ENCODE results near the gene EED. TPM values are rescaled to one million over a fixed set of nuclear protein-coding genes. Genes with fewer than 3 reads are reported as not detected.
"Not testable (repeated sequence)": the region's sequence is repeated elsewhere in the genome, so short reads cannot be mapped to it uniquely, and the experiment has no call there.

The EED gene
- total RNA-seq, 1 experiment from 2014 or later, result 22.9 TPM

DNA sequence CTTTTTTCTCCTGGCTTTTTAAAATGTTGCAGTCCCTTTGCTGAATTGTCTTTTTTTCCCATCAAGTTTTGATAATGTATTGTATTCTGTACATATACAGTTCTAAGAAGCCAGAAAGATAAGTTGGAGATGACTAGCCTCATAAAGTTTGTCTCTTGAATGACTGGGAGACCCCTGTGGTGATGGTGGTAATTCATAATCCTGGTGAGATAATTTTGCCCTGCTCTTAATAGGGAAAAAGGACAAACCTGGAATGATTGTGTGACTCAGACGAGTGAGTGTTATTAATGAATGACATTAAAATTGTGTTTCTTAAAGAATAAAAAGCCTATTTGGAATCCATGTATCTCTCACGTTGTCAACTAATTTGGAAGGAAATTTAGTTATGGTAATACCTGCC is 58.7 kb downstream of the EED start:
- Mint-ChIP-seq H3K9me3 (ENCODE audit: unreplicated experiment) (no peaks in the 10 kb centered on the region), H3K36me3 (ENCODE audit: insufficient read depth, unreplicated experiment) (peaks cover 7% of the 10 kb centered on the region), H3K4me3 (ENCODE audit: unreplicated experiment) (peak overlapping the region; percentile 99), H3K27me3 (ENCODE audit: insufficient read depth, unreplicated experiment) (no peaks in the 10 kb centered on the region), H3K27ac (ENCODE audit: low read depth, unreplicated experiment) (peak overlapping the region; percentile 98), H3K4me1 (ENCODE audit: insufficient read depth, unreplicated experiment) (peaks cover 12% of the 10 kb centered on the region)
- POLR2A ChIA-PET, result interaction anchor here (0.7 to 1.7 kb wide), 7 partner anchors 13 to 656 kb away, joined by 3 to 7 read pairs (median 4); partner anchors contain the start of genes CCDC83 and TMEM126A
- CTCF ChIA-PET, result interaction anchor here (0.7 to 1.0 kb wide), 2 partner anchors 60 to 152 kb away, joined by 3 to 4 read pairs; no protein-coding TSS in a partner anchor
- BruUV-seq (replicated peaks), result no TSS peak
- intact Hi-C loops (cut with micrococcal nuclease), result no loop called here
- TF ChIP-seq CTCF (IDR thresholded peaks at IDR 0.05; ENCODE audit: unreplicated experiment), result no peak
- DNase-seq (ENCODE audit: unreplicated experiment), result no peak

GRCh38 chr11:86308710-86309109 is 64.2 kb downstream of the EED start:
- POLR2A ChIA-PET; H3K27me3 Mint-ChIP-seq (ENCODE audit: insufficient read depth, unreplicated experiment); H3K4me1 Mint-ChIP-seq (ENCODE audit: insufficient read depth, unreplicated experiment); CTCF ChIA-PET; intact Hi-C loops (cut with micrococcal nuclease); H3K9me3 Mint-ChIP-seq (ENCODE audit: unreplicated experiment); DNase-seq (ENCODE audit: unreplicated experiment); BruUV-seq (replicated peaks); H3K4me3 Mint-ChIP-seq (ENCODE audit: unreplicated experiment); H3K27ac Mint-ChIP-seq (ENCODE audit: low read depth, unreplicated experiment): not testable (repeated sequence)
- H3K36me3 Mint-ChIP-seq (ENCODE audit: insufficient read depth, unreplicated experiment), result peaks cover 44% of the 10 kb centered on the region

DNA sequence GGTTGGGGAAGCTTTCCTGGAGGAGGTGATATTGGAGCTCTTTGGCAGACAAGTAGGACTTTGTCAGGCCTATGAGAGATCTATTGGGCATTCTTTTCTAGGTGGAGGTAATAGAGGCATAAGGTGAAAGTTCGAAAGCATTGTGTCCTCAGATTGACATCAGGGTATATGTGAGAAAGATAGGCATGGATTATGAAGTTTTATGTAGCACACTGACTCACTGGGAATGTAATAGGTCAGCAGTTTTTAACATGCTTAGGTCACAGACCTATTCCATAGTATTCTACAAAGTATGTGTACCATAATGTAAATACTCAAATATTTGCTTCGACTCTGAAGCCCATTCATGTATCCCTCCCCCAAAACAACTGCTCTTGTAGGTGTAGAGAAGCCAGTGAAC is 69.2 kb downstream of the EED start:
- TF ChIP-seq CTCF (IDR thresholded peaks at IDR 0.05; ENCODE audit: unreplicated experiment), result no peak
- H3K4me3 Mint-ChIP-seq (ENCODE audit: unreplicated experiment), result no peak overlapping the region
- no peaks in the 10 kb centered on the region for H3K9me3 Mint-ChIP-seq (ENCODE audit: unreplicated experiment)
- H3K36me3 Mint-ChIP-seq (ENCODE audit: insufficient read depth, unreplicated experiment), result peaks cover 73% of the 10 kb centered on the region
- POLR2A ChIA-PET, result interaction anchor here (0.6 to 0.7 kb wide), 2 partner anchors 399 to 650 kb away, joined by 3 to 4 read pairs; no protein-coding TSS in a partner anchor
- no peaks in the 10 kb centered on the region for H3K27me3 Mint-ChIP-seq (ENCODE audit: insufficient read depth, unreplicated experiment)
- H3K4me1 Mint-ChIP-seq (ENCODE audit: insufficient read depth, unreplicated experiment), result peaks cover 5% of the 10 kb centered on the region
- intact Hi-C loops (cut with micrococcal nuclease), result no loop called here
- DNase-seq (ENCODE audit: unreplicated experiment), result no peak
- BruUV-seq (replicated peaks), result no TSS peak
- CTCF ChIA-PET, result interaction anchor here (0.7 kb wide), 1 partner anchor 129 kb away, joined by 3 read pairs; no protein-coding TSS in a partner anchor
- H3K27ac Mint-ChIP-seq (ENCODE audit: low read depth, unreplicated experiment), result no peak overlapping the region

DNA sequence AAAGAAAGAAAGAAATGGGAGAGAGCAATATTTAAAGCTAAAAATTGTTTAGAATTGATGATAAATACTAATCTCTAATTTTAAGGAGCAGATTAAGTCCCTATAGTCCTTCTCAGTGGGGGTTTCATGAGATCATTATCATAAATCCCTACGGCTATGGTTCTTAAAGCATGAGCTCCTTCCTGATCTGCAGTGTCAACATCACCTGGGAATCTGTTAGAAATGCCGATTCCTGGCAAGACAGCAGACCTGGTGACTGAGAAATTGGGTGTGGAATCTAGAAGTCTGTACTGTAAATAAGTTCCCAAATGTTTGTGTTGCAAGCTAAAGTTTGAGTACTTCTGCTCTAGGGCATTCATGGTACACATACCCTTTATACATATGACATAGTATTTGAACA is 70.1 kb downstream of the EED start:
- Mint-ChIP-seq H3K9me3 (ENCODE audit: unreplicated experiment) (no peaks in the 10 kb centered on the region), H3K4me1 (ENCODE audit: insufficient read depth, unreplicated experiment) (peaks cover 5% of the 10 kb centered on the region), H3K27ac (ENCODE audit: low read depth, unreplicated experiment) (peak overlapping the region; percentile 54), H3K4me3 (ENCODE audit: unreplicated experiment) (no peak overlapping the region), H3K27me3 (ENCODE audit: insufficient read depth, unreplicated experiment) (no peaks in the 10 kb centered on the region), H3K36me3 (ENCODE audit: insufficient read depth, unreplicated experiment) (peaks cover 73% of the 10 kb centered on the region)
- no peak for TF ChIP-seq CTCF (IDR thresholded peaks at IDR 0.05; ENCODE audit: unreplicated experiment)
- ChIA-PET POLR2A (interaction anchor here (0.6 to 0.7 kb wide), 3 partner anchors 15 to 651 kb away, joined by 3 to 4 read pairs (median 3); no protein-coding TSS in a partner anchor), CTCF (interaction anchor here (0.6 to 0.9 kb wide), 5 partner anchors 14 to 128 kb away, joined by 3 to 4 read pairs (median 3); no protein-coding TSS in a partner anchor)
- BruUV-seq (replicated peaks), result no TSS peak
- DNase-seq (ENCODE audit: unreplicated experiment), result no peak
- intact Hi-C loops (cut with micrococcal nuclease), result no loop called here

Other genes starting within 250 kb of the EED start
- 137 and 141 TPM in 2 replicates for gene PICALM, start 175.7 kb upstream of the EED start, total RNA-seq (2022)
- 47.6 and 53.9 TPM in 2 replicates for gene HIKESHI, start 57.5 kb downstream of the EED start, total RNA-seq (2022)
- gene CCDC81, start 130.1 kb downstream of the EED start, total RNA-seq (2022), result 0.47 and 1.7 TPM in 2 replicates